BLaER1 treated with 17β-estradiol and CSF1 and Interleukin-3, amounts not matched to agents 10 nM and 100 nM (cell line): ENCODE measurements around the gene CTCF.

ENCODE experiments used
- H3K27ac ChIP-seq, 11 experiments: shearing (Covaris generic); formaldehyde crosslinking; 2 replicates each; pipeline ENCODE4 v1.8.1; 2022
- H3K27me3 ChIP-seq, 11 experiments: shearing (Covaris generic); formaldehyde crosslinking; 2 replicates each; pipeline ENCODE4 v1.8.1; 2022
- H3K36me3 ChIP-seq, 11 experiments: shearing (Covaris generic); formaldehyde crosslinking; 2 replicates each; pipeline ENCODE4 v1.8.1; 2022
- H3K4me1 ChIP-seq, 10 experiments: shearing (Covaris generic); formaldehyde crosslinking; 2 replicates each; pipeline ENCODE4 v1.8.1; 2022
- H3K4me2 ChIP-seq, 11 experiments: shearing (Covaris generic); formaldehyde crosslinking; 2 replicates each; pipeline ENCODE4 v1.8.1; 2022
- H3K4me3 ChIP-seq, 10 experiments: shearing (Covaris generic); formaldehyde crosslinking; 2 replicates each; pipeline ENCODE4 v1.8.1; 2022
- H3K9ac ChIP-seq, 11 experiments: shearing (Covaris generic); formaldehyde crosslinking; 2 replicates each; pipeline ENCODE4 v1.8.1; 2022
- H3K9me3 ChIP-seq, 11 experiments: shearing (Covaris generic); formaldehyde crosslinking; replicated peaks in 1 of 11; 2 replicates each; pipeline ENCODE4 v1.8.1; 2022
- H4K20me1 ChIP-seq, 11 experiments: shearing (Covaris generic); formaldehyde crosslinking; 2 replicates each; pipeline ENCODE4 v1.8.1; 2022
- Cebpa-rat ChIP-seq, 11 experiments: shearing (Covaris generic); IDR thresholded peaks; 2 replicates each; pipeline ENCODE4 v1.8.1; 2022

CTCF gene

GRCh38 chr16:67650023-67650422 is 87.7 kb downstream of the CTCF start:
- no peaks in the 10 kb centered on the region for H3K9me3 ChIP-seq
- H3K9ac ChIP-seq: no peak overlapping the region; a peak in 1 of 22 replicates
- TF ChIP-seq Cebpa-rat (IDR thresholded peaks at IDR 0.05): no peak
- peaks cover 0 to 18% (median 15%) of the 10 kb centered on the region in 10 experiments; a peak in 17 of 20 replicates for H3K4me1 ChIP-seq
- peaks cover 0 to 72% (median 48%) of the 10 kb centered on the region in 11 experiments; a peak in 14 of 22 replicates for H3K36me3 ChIP-seq
- H4K20me1 ChIP-seq: peaks cover 0 to 14% (median 0%) of the 10 kb centered on the region in 11 experiments; a peak in 3 of 22 replicates
- no peak overlapping the region for H3K4me2 ChIP-seq
- no peak overlapping the region for H3K27ac ChIP-seq
- H3K27me3 ChIP-seq: peaks cover 0 to 5% (median 0%) of the 10 kb centered on the region in 11 experiments; a peak in 1 of 22 replicates
- H3K4me3 ChIP-seq: no peak overlapping the region

DNA sequence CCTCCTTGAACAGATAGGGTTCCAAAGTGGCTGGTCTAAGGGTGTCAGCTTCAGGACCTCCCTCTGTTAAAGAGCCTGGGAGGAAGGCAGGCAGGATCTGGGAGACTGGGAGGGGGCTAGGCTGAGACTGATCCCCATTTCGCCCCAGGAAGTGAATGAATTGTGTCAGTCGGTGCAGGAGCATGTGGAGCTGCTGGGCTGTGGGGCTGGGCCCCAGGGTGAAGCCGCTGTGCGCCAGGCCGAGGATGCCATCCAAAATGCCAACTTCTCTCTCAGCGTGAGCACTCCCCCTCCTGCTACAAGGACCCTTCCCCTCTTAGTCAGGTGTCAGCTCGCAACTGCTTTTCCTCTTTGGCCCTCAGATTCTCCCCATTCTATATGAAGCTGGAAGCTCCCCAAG is 88.7 kb downstream of the CTCF start:
- no peak for TF ChIP-seq Cebpa-rat (IDR thresholded peaks at IDR 0.05)
- Histone ChIP-seq H3K4me3 (no peak overlapping the region), H4K20me1 (peaks cover 0 to 22% (median 0%) of the 10 kb centered on the region in 11 experiments; a peak in 8 of 22 replicates), H3K36me3 (peaks cover 0 to 82% (median 58%) of the 10 kb centered on the region in 11 experiments; a peak in 16 of 22 replicates), H3K27ac (no peak overlapping the region), H3K9ac (0 out of 22 replicates have a peak overlapping the region, but pooled peaks of 1 of the 11 experiments have one; percentile 9), H3K4me2 (no peak overlapping the region), H3K27me3 (no peaks in the 10 kb centered on the region), H3K4me1 (peaks cover 0 to 8% (median 5%) of the 10 kb centered on the region in 10 experiments; a peak in 13 of 20 replicates), H3K9me3 (no peaks in the 10 kb centered on the region)

GRCh38 chr16:67651847-67652246 is 89.5 kb downstream of the CTCF start:
- no peak overlapping the region for H3K4me2 ChIP-seq
- H3K4me1 ChIP-seq: peaks cover 0 to 1% (median 0%) of the 10 kb centered on the region in 10 experiments; a peak in 1 of 20 replicates
- H3K9me3 ChIP-seq: no peaks in the 10 kb centered on the region
- H3K36me3 ChIP-seq: peaks cover 7 to 85% (median 66%) of the 10 kb centered on the region in 11 experiments; a peak in 19 of 22 replicates
- peaks cover 0 to 30% (median 0%) of the 10 kb centered on the region in 11 experiments; a peak in 8 of 22 replicates for H4K20me1 ChIP-seq
- H3K27me3 ChIP-seq: no peaks in the 10 kb centered on the region
- H3K9ac ChIP-seq: no peak overlapping the region
- no peak overlapping the region for H3K27ac ChIP-seq
- no peak for TF ChIP-seq Cebpa-rat (IDR thresholded peaks at IDR 0.05)
- H3K4me3 ChIP-seq: no peak overlapping the region

DNA sequence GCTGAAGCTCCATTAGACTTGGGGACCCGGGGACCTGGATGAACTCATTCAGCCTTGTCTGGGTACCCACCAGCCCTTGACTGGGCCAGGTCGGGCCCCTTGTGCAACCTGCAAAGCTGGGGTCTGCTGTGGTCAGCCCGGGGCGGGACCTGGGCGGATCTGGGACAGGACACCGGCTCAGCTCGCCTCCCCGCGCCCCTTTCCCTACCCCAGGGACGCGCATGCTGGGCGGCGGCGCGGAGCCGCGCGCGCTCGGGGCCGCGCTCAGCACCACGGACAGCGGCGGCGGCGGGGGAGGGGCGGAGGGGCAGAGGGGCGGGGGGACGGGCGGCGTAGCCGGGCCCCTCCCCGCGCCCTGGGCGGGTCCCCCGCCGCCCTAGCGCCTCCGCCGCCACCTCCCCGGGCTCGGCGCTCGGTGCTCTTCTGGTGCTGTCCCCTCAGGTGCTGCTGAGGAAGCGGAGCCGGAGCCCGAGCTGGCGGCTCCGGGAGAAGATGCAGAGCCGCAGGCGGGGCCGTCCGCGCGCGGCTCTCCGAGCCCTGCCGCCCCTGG is 90.3 kb downstream of the CTCF start:
- TF ChIP-seq Cebpa-rat (IDR thresholded peaks at IDR 0.05): no peak
- H3K9me3 ChIP-seq: no peaks in the 10 kb centered on the region
- no peak overlapping the region for H3K9ac ChIP-seq
- H3K4me1 ChIP-seq: no peaks in the 10 kb centered on the region
- H3K27ac ChIP-seq: no peak overlapping the region
- no peaks in the 10 kb centered on the region for H3K27me3 ChIP-seq
- no peak overlapping the region for H3K4me2 ChIP-seq
- peaks cover 15 to 88% (median 74%) of the 10 kb centered on the region in 11 experiments; a peak in 21 of 22 replicates for H3K36me3 ChIP-seq
- no peak overlapping the region for H3K4me3 ChIP-seq
- H4K20me1 ChIP-seq: peaks cover 0 to 39% (median 2%) of the 10 kb centered on the region in 11 experiments; a peak in 13 of 22 replicates

GRCh38 chr16:67653128-67653788 is 90.9 kb downstream of the CTCF start:
- Histone ChIP-seq H3K27me3 (no peaks in the 10 kb centered on the region), H3K27ac (no peak overlapping the region), H3K9me3 (no peaks in the 10 kb centered on the region), H3K4me2 (no peak overlapping the region), H3K9ac (no peak overlapping the region), H4K20me1 (peaks cover 0 to 45% (median 8%) of the 10 kb centered on the region in 11 experiments; a peak in 16 of 22 replicates), H3K4me1 (peaks cover 0 to 2% (median under 1%) of the 10 kb centered on the region in 10 experiments; a peak in 7 of 20 replicates), H3K4me3 (no peak overlapping the region), H3K36me3 (peaks cover 21 to 91% (median 78%) of the 10 kb centered on the region in 11 experiments; a peak in 21 of 22 replicates)
- TF ChIP-seq Cebpa-rat (IDR thresholded peaks at IDR 0.05): no peak

DNA sequence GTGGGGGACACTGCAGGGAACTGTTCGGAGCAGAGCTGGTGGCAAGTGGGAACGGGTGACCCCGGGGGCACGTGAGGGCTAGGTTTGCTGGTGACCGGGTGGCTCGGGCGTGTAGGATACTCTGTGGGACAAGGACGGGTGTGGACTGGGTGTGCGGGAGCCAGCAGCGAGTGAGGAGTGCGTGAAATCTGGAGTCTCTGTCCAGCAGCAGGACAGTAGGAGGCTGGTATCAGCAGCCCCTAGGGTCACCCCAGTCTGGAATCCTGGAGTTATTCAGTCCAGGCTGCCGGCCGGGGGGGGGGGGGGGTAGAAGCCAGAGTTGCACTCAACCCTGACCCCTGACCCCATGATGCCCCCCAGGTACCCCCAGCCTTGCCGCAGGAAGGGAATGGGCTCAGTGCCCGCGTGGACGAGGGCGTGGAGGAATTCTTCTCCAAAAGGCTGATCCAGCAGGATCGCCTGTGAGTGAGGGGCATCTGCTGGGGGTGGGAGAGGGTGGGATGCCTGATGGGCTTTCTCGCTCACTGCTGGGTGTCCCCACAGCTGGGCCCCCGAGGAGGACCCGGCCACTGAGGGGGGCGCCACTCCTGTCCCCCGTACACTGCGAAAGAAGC is 91.6 kb downstream of the CTCF start:
- no peak for TF ChIP-seq Cebpa-rat (IDR thresholded peaks at IDR 0.05)
- Histone ChIP-seq H3K9me3 (no peaks in the 10 kb centered on the region), H3K36me3 (peaks cover 23 to 90% (median 78%) of the 10 kb centered on the region in 11 experiments; a peak in 21 of 22 replicates), H3K4me3 (no peak overlapping the region), H3K9ac (no peak overlapping the region), H3K27ac (no peak overlapping the region), H4K20me1 (peaks cover 0 to 51% (median 15%) of the 10 kb centered on the region in 11 experiments; a peak in 17 of 22 replicates), H3K4me2 (no peak overlapping the region), H3K27me3 (no peaks in the 10 kb centered on the region), H3K4me1 (peaks cover 5 to 9% (median 7%) of the 10 kb centered on the region in 10 experiments)

DNA sequence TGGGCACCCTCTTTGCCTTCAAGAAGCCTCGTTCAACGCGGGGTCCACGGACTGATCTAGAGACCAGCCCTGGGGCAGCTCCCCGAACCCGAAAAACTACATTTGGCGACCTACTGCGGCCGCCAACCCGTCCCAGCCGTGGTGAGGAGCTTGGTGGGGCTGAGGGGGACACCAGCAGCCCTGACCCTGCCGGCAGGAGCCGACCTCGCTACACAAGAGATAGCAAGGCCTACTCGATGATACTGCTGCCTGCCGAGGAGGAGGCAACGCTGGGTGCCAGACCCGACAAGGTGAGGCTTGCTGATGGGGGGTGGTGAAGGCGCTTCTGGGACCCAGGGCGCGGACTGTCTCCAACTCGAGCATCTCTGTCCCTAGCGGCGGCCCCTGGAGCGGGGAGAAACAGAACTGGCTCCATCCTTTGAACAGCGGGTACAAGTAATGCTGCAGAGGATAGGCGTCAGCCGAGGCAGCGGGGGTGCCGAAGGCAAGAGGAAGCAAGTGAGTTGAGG is 92.1 kb downstream of the CTCF start:
- Histone ChIP-seq H3K9me3 (no peaks in the 10 kb centered on the region), H3K4me3 (no peak overlapping the region), H3K4me2 (no peak overlapping the region), H3K27me3 (no peaks in the 10 kb centered on the region), H3K27ac (no peak overlapping the region), H3K36me3 (peaks cover 23 to 86% (median 75%) of the 10 kb centered on the region in 11 experiments; a peak in 21 of 22 replicates), H4K20me1 (peaks cover 0 to 56% (median 20%) of the 10 kb centered on the region in 11 experiments; a peak in 17 of 22 replicates), H3K9ac (peak overlapping the region in 1 of 11 experiments; percentile 11; a peak in 1 of 22 replicates), H3K4me1 (peaks cover 10 to 14% (median 12%) of the 10 kb centered on the region in 10 experiments)
- no peak for TF ChIP-seq Cebpa-rat (IDR thresholded peaks at IDR 0.05)

- Histone ChIP-seq H3K4me3 (no peak overlapping the region), H3K4me1 (peaks cover 11 to 15% (median 12%) of the 10 kb centered on the region in 10 experiments), H3K27me3 (no peaks in the 10 kb centered on the region), H3K4me2 (no peak overlapping the region), H3K9ac (0 out of 22 replicates have a peak overlapping the region, but pooled peaks of 1 of the 11 experiments have one; percentile 5), H3K9me3 (no peaks in the 10 kb centered on the region), H3K27ac (no peak overlapping the region; a peak in 1 of 22 replicates), H4K20me1 (peaks cover 0 to 56% (median 25%) of the 10 kb centered on the region in 11 experiments; a peak in 17 of 22 replicates), H3K36me3 (peaks cover 23 to 77% (median 66%) of the 10 kb centered on the region in 11 experiments; a peak in 21 of 22 replicates)
- TF ChIP-seq Cebpa-rat (IDR thresholded peaks at IDR 0.05): no peak
Measured at GRCh38 chr16:67655363-67655762, 93.0 kb downstream of the CTCF start.
